Upper lobe of right lung (tissue), 1 donor: ENCODE measurements around the gene TRIM59. TPM values are rescaled to one million over a fixed set of nuclear protein-coding genes. Genes with fewer than 3 reads are reported as not detected.

Experiments used
- ATAC-seq: fragments of 200-7000 bp; cut with Tn5 transposase; one replicate; pipeline ENCODE4 v1.9.1; 2020; ENCODE audit warnings: mild to moderate bottlenecking, moderate library complexity
- DNase-seq: peaks from one replicate; pipeline ENCODE4 v3.0.0-alpha.2; 2020
- H3K27ac ChIP-seq: fragments of 200-600 bp; one replicate; pipeline ENCODE4 v1.8.0; 2022
- H3K27me3 ChIP-seq: fragments of 200-600 bp; one replicate; pipeline ENCODE4 v1.8.0; 2022; ENCODE audit warnings: mild to moderate bottlenecking
- H3K36me3 ChIP-seq: fragments of 200-600 bp; one replicate; pipeline ENCODE4 v1.8.0; 2022
- H3K4me1 ChIP-seq: fragments of 200-600 bp; one replicate; pipeline ENCODE4 v1.8.0; 2022
- H3K4me3 ChIP-seq: fragments of 200-600 bp; one replicate; pipeline ENCODE4 v1.8.0; 2022; ENCODE audit warnings: mild to moderate bottlenecking
- H3K9me3 ChIP-seq: fragments of 200-600 bp; one replicate; pipeline ENCODE4 v1.8.0; 2022
- intact Hi-C: fragments of 100-400 bp; cut with DNase I; formaldehyde crosslinking; loops from one replicate; pipeline ENCODE4 v1.11.0; 2022
- total RNA-seq: library from RNA; stranded (reverse); fragmentation: NEBNext Ultra II Directional; extraction: Animal tissue kit (Norgen Biotek cat#: 25700); gene quantifications from one replicate; pipeline ENCODE4 v1.2.1, GENCODE V29; 2021
- TF ChIP-seq, protein P1 (sequence below): fragments of 200-600 bp; IDR thresholded peaks from one replicate; pipeline ENCODE4 v1.8.0; 2022; ENCODE audit warnings: antibody characterized with exemption
- donor health status: DM: no; HTN: yes; CAD: no; lungs with severe emphysema.

The TRIM59 gene
- total RNA-seq, 1 donor from 2014 or later = 4.5 TPM

DNA sequence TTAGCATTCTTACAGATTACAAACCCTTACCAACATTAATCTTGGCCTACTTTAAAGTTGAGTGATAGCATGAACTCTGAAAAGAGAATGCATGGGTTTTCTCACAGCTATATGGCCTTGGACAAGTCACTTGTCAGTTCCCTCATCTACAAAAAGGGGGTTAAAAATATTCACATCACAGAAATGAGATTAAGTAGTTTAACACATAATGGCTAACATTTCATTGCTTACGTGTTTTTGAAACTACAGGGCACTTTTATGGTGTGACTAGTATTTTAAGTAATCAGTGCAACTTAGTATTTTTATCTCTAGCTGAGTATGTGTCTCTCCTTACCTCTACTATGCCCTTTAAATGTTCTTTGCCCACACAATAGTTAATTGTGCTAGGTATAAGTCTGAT is 13.8 kb downstream of the TRIM59 start:
- TF ChIP-seq, protein P1, sequence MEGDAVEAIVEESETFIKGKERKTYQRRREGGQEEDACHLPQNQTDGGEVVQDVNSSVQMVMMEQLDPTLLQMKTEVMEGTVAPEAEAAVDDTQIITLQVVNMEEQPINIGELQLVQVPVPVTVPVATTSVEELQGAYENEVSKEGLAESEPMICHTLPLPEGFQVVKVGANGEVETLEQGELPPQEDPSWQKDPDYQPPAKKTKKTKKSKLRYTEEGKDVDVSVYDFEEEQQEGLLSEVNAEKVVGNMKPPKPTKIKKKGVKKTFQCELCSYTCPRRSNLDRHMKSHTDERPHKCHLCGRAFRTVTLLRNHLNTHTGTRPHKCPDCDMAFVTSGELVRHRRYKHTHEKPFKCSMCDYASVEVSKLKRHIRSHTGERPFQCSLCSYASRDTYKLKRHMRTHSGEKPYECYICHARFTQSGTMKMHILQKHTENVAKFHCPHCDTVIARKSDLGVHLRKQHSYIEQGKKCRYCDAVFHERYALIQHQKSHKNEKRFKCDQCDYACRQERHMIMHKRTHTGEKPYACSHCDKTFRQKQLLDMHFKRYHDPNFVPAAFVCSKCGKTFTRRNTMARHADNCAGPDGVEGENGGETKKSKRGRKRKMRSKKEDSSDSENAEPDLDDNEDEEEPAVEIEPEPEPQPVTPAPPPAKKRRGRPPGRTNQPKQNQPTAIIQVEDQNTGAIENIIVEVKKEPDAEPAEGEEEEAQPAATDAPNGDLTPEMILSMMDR = no peak
- DNase-seq (no peak), ATAC-seq (no peak)
- no peak overlapping the region for H3K4me3 ChIP-seq
- intact Hi-C loops = no loop called here
- H3K36me3 ChIP-seq = peaks cover 39% of the 10 kb centered on the region
- H3K27me3 ChIP-seq = no peaks in the 10 kb centered on the region
- H3K4me1 ChIP-seq = no peaks in the 10 kb centered on the region
- H3K27ac ChIP-seq = no peak overlapping the region
- H3K9me3 ChIP-seq = no peaks in the 10 kb centered on the region

DNA sequence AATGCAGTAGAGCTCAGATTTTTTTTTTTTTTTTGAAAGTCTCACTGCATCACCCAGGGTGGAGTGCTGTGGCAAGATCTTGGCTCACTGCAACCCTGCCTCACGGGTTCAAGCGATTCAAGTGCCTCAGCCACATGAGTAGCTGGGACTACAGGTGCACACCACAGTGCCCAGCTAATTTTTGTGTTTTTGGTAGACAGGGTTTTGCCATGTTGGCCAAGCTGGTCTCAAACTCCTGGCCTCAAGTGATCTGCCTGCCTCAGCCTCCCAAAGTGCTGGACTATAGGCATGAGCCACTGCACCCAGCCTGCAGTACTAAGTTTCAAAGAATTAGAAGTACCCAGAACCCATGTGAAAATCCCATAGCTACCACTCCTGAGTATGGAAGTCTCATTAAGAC is 14.5 kb downstream of the TRIM59 start:
- DNase-seq (no peak), ATAC-seq (no peak)
- Histone ChIP-seq H3K36me3 (peaks cover 46% of the 10 kb centered on the region), H3K27me3 (no peaks in the 10 kb centered on the region), H3K27ac (no peak overlapping the region), H3K4me3 (no peak overlapping the region), H3K9me3 (no peaks in the 10 kb centered on the region), H3K4me1 (no peaks in the 10 kb centered on the region)
- TF ChIP-seq, protein P1 = no peak
- intact Hi-C loops = no loop called here

DNA sequence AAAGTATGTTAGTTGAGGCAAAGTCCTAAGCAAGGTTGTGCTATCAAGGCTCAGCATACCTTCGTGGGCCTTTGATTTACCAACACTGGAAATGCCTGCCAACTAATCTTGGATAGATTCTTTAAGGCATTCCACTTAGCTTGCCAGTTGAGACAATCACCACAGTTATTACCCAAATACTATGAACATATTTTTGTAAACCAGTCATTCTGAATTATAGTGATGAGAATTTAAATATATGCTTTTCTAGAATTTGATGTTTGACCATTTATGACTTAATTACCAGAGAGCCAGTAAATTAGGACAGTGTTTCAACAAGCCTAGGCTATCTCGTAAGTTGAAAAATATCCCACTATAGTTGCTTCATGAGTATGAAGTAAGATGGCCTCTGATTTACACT is 15.5 kb downstream of the TRIM59 start:
- DNase-seq = no peak
- H3K36me3 ChIP-seq = peaks cover 55% of the 10 kb centered on the region
- H3K27ac ChIP-seq = no peak overlapping the region
- H3K4me3 ChIP-seq = no peak overlapping the region
- no peaks in the 10 kb centered on the region for H3K4me1 ChIP-seq
- no peaks in the 10 kb centered on the region for H3K9me3 ChIP-seq
- H3K27me3 ChIP-seq = no peaks in the 10 kb centered on the region
- intact Hi-C loops = no loop called here
- TF ChIP-seq, protein P1 = no peak
- no peak for ATAC-seq

DNA sequence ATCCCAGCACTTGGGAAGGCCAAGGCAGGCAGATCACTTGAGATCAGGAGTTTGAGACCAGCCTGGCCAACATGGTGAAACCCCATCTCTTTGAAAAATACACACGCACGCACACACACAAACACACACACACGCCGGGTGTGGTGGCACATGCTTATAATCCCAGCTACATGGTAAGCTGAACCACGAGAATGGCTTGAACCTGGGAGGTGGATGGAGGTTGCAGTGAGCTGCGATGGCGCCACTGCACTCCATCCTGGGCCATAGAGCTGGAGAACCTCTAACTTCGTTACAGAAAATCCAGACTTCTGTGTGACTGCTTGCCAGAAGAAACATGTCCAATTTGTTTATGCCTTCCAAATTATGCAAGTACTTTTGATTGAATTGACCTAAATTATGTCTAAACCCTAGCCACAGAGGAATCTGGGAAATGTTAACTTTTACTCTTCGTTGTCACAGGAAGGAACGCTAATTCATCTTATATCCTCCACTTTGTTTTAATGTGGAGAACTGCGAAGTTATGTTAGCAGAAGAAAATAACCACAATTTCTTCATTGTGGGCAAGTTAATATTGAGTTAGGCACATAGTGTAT is 21.7 kb downstream of the TRIM59 start:
- Histone ChIP-seq H3K36me3 (peaks cover 94% of the 10 kb centered on the region), H3K27ac (no peak overlapping the region)
- TF ChIP-seq, protein P1 = no peak

DNA sequence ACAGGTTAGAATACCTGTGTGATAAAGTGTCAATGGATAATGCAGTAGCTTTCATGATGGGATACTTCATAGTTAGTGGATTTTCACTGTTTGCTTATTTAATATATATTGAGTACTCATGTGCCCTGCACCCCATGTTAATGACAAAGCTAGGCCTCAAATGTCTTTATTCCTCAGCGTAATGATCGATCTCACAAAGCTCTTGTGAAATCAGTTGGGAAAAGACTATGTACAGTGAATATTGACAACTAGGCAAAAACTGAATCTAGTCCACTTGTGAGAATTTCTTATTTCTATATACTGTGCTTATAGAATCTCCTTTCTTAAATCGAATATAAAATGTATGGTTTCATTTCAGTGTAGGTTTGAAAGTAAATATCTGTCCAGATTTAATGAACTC is 32.3 kb downstream of the TRIM59 start:
- no peaks in the 10 kb centered on the region for H3K9me3 ChIP-seq
- no peak for ATAC-seq
- H3K27me3 ChIP-seq = no peaks in the 10 kb centered on the region
- TF ChIP-seq, protein P1 = no peak
- no peak overlapping the region for H3K4me3 ChIP-seq
- intact Hi-C loops = no loop called here
- H3K4me1 ChIP-seq = no peaks in the 10 kb centered on the region
- H3K36me3 ChIP-seq = peaks cover 87% of the 10 kb centered on the region
- no peak for DNase-seq
- no peak overlapping the region for H3K27ac ChIP-seq

More for the DNA sequence above, 21.7 kb downstream of the TRIM59 start:
- intact Hi-C loops = no loop called here
- H3K27me3 ChIP-seq = no peaks in the 10 kb centered on the region
- no peaks in the 10 kb centered on the region for H3K9me3 ChIP-seq
- DNase-seq = no peak
- no peaks in the 10 kb centered on the region for H3K4me1 ChIP-seq
- no peak for ATAC-seq
- no peak overlapping the region for H3K4me3 ChIP-seq
